ENCODE data around the gene FUT9.

DNA sequence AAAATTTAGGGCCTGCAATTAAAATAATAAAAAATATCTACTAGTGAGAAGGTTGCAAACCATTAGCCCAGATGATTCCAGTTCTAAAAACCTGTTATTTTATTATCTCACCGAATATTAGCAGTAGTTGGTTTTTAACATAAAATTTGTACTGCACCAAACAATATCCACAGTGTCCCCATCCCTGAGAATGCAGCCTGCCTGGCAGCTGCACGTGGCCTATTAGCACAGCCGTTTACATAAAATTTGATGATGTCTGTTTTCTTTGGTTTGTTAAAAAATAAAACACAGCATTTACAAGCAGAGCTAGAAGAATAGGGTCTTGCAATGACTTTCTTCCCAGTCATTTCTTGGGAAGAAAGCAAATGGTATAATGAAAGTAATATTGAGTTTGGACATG, 58.2 kb downstream of the FUT9 start:
- TF ChIP-seq CTCF (conservative IDR thresholded peaks at IDR 0.05; ENCODE audit: low read depth in 2 of 2) (no peak), EZH2 (IDR thresholded peaks at IDR 0.05; ENCODE audit: low read depth, unreplicated experiment) (no peak)

Data from GM23338 (cell line).